PC-3 (cell line): ENCODE data around the gene FCHO2.

Experiments used
- EZH2 ChIP-seq: fragments of 300-600 bp; sonication (generic); IDR thresholded peaks from one replicate; pipeline ENCODE4 v1.6.1; 2017; ENCODE audit warnings: antibody characterized with exemption, mild to moderate bottlenecking, low read length; ENCODE audit not compliant: unreplicated experiment
- EZH2phosphoT487 ChIP-seq: fragments of 300-600 bp; sonication (generic); IDR thresholded peaks from 2 replicates; pipeline ENCODE4 v1.6.1; 2018; ENCODE audit warnings: mild to moderate bottlenecking, antibody characterized with exemption, low read length, borderline replicate concordance
- TF ChIP-seq, protein P1 (sequence below): fragments of 300-600 bp; sonication (generic); conservative IDR thresholded peaks from 2 replicates; pipeline ENCODE4 v1.5.1; 2017; ENCODE audit warnings: antibody characterized with exemption, low read depth, mild to moderate bottlenecking, low read length

GRCh38 chr5:73104326-73104725 lies 148.5 kb downstream of the FCHO2 start:
- TF ChIP-seq, protein P1, sequence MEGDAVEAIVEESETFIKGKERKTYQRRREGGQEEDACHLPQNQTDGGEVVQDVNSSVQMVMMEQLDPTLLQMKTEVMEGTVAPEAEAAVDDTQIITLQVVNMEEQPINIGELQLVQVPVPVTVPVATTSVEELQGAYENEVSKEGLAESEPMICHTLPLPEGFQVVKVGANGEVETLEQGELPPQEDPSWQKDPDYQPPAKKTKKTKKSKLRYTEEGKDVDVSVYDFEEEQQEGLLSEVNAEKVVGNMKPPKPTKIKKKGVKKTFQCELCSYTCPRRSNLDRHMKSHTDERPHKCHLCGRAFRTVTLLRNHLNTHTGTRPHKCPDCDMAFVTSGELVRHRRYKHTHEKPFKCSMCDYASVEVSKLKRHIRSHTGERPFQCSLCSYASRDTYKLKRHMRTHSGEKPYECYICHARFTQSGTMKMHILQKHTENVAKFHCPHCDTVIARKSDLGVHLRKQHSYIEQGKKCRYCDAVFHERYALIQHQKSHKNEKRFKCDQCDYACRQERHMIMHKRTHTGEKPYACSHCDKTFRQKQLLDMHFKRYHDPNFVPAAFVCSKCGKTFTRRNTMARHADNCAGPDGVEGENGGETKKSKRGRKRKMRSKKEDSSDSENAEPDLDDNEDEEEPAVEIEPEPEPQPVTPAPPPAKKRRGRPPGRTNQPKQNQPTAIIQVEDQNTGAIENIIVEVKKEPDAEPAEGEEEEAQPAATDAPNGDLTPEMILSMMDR, result no peak
- TF ChIP-seq EZH2 (no peak), EZH2phosphoT487 (no peak)
